HUES6 (cell line): ENCODE data around the gene RRAS2.

ENCODE experiments used
- H3K27ac ChIP-seq: 2 replicates; pipeline ENCODE4 v1.7.0; 2013; ENCODE audit warnings: low read depth, mild to moderate bottlenecking, low read length, inconsistent platforms
- H3K27me3 ChIP-seq: 2 replicates; pipeline ENCODE4 v1.6.1; 2013; ENCODE audit warnings: low read length; ENCODE audit not compliant: control insufficient read depth, insufficient read depth
- H3K36me3 ChIP-seq: 2 replicates; pipeline ENCODE4 v1.6.1; 2013; ENCODE audit warnings: low read length; ENCODE audit not compliant: control insufficient read depth, insufficient read depth
- H3K4me1 ChIP-seq: 2 replicates; pipeline ENCODE4 v1.6.1; 2013; ENCODE audit warnings: low read length; ENCODE audit not compliant: control insufficient read depth, insufficient read depth
- H3K4me3 ChIP-seq: 2 replicates; pipeline ENCODE4 v1.5.1; 2013; ENCODE audit warnings: low read depth, low read length
- H3K9ac ChIP-seq: one replicate; pipeline ENCODE4 v1.6.1; 2013; ENCODE audit warnings: mild to moderate bottlenecking, low read length
- H3K9me3 ChIP-seq: 2 replicates; pipeline ENCODE4 v1.6.1; 2013; ENCODE audit warnings: low read depth, low read length; ENCODE audit not compliant: control insufficient read depth, insufficient read depth

The RRAS2 gene

DNA sequence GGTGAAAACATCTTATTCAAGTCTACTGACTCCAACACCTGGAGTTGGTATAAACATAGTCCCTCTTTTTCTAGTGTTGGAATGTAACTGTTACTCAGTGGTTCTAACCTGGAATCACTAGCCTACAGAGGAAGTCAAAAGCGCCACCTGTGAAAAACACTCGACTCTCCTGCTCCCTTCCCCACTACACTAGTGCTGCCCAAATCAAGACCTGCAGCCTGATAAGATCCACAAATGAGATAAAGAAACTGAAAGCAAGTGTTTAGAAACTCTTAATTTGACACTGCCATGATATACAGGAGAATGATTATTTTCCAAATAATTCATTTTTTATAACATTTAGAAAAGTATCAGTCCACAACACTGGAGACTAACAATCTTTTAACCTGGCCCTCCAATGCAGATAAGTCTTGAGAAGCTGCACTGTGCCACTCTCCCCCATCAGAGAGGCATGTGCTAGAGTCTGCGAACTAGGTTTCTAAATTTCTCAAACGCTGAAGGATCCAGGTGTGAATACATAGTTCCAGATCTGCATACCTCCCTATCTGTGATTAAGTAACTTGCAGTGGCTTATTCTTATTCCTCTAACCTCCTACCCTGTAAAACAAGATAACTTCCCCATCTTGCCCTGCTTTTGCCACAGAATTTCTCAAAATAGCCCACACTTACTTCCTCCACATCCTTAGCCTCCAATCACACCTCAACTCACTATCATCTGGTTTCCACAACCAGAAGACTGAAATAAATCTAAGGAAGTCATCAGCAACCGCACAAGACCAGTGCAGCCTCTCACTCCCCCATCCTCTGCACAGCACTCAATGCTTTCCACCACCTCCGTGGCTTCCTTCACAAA lies 88.1 kb downstream of the RRAS2 start:
- no peak overlapping the region for H3K4me3 ChIP-seq

DNA sequence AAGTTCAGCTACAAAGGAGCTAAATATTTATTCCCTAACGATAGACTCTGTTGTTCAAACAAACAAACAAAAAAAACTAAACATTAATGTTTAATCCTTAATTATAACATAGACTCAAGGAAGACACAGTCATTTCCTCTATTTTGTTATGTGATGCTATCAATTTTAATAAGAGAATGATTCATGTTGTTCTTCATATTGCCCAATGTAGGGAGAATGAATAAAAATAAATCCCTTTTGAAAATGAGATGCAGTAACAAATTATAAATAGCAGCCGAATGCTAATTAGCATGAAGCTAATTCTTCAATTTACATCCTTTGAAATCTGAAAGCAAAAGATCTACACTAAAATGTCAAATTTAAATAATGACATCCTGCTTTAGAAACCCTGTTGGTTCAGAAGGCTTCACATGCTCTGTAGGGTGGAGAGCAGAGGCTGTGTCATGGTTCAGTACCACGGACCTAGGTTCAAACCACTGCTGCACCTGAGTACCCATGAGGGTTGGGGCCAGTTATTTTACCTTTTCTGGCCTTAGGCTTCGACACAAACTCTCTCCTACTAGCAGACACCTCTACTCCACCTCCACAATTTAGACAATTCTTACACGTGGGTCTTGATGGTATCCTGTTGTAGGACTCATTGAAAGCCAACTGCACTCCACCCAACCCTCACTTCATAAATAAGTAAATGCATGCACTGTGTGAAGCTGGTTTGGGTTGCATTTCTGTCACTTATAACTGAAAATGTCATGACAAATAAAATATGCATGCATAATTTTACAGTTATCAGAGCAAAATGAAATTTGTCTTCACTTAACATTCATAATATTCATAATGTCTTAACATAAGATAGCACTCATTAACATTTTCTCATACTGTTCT lies 89.0 kb downstream of the RRAS2 start:
- Histone ChIP-seq H3K36me3 (peaks cover 54% of the 10 kb centered on the region), H3K27ac (no peak overlapping the region), H3K9me3 (peaks cover 8% of the 10 kb centered on the region; the same call in 1 of the 2 replicates), H3K4me1 (no peaks in the 10 kb centered on the region), H3K4me3 (no peak overlapping the region), H3K27me3 (no peaks in the 10 kb centered on the region), H3K9ac (no peak overlapping the region)

More for the DNA sequence above, 88.1 kb downstream of the RRAS2 start:
- no peaks in the 10 kb centered on the region for H3K27me3 ChIP-seq
- peaks cover 47% of the 10 kb centered on the region for H3K36me3 ChIP-seq
- H3K4me1 ChIP-seq = 0 out of 2 replicates have a peak, but pooled peaks cover 8% of the 10 kb centered on the region
- H3K9ac ChIP-seq = no peak overlapping the region
- H3K27ac ChIP-seq = no peak overlapping the region
- 0 out of 2 replicates have a peak, but pooled peaks cover under 1% of the 10 kb centered on the region for H3K9me3 ChIP-seq

DNA sequence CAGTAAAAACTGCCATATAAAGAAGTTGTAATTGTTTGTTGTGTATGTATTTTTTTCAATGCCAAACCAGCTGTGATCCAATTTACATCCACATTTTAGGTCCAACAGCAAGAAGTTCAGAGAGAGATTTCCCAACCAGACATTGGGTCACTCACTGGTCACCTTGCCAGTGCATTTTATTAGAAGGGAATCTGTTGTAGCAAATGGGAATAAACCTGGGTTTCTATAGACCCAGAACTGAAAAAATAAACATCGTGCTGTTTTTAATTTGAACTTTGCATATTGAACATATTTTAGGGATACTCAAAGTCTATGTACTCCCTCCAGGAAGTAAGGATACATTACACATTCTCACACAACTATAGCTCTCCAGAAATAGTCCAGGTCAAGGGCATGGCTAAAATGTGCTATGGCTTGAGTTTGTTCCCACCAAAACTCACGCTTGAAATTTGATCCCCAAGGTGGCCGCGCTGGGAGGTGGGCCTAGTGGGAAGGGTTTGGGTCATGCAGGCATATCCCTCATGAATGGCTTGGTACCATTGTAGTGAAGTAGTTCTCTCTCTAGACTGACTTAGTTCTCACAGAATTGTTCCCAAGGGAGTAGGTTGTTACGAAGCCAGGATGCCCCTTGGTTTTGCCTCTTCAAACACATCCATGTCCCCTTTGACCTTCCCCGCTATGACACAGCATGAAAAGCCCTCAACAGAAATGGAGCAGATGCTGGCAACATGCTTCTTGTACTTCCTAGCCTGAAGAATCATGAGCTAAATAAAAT lies 90.9 kb downstream of the RRAS2 start:
- Histone ChIP-seq H3K9me3 (peaks cover 13% of the 10 kb centered on the region), H3K4me3 (no peak overlapping the region), H3K9ac (no peak overlapping the region), H3K4me1 (no peaks in the 10 kb centered on the region), H3K36me3 (peaks cover 50% of the 10 kb centered on the region), H3K27ac (no peak overlapping the region), H3K27me3 (no peaks in the 10 kb centered on the region)

DNA sequence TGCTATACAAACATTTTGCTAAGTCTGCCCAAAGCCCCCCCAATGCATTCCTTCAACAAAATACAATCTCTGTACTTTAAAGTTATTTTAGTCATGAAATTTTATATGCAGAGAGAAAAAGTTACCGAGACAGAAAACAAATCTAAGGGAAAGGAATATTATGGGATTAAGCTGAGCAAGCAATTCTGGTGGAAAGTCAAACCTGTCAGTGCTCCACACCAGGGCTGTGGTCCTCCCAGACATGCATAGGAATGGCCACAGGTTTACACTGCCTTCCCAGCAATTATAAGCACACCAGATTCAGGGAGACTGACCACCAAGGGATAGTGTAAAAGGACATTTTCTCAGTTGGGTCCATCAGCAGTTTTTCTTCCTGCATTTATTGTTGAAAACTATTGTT lies 92.4 kb downstream of the RRAS2 start:
- peaks cover 42% of the 10 kb centered on the region for H3K36me3 ChIP-seq
- no peaks in the 10 kb centered on the region for H3K4me1 ChIP-seq
- peaks cover 13% of the 10 kb centered on the region for H3K9me3 ChIP-seq
- H3K27me3 ChIP-seq = no peaks in the 10 kb centered on the region
- H3K4me3 ChIP-seq = no peak overlapping the region
- H3K9ac ChIP-seq = no peak overlapping the region
- H3K27ac ChIP-seq = no peak overlapping the region

DNA sequence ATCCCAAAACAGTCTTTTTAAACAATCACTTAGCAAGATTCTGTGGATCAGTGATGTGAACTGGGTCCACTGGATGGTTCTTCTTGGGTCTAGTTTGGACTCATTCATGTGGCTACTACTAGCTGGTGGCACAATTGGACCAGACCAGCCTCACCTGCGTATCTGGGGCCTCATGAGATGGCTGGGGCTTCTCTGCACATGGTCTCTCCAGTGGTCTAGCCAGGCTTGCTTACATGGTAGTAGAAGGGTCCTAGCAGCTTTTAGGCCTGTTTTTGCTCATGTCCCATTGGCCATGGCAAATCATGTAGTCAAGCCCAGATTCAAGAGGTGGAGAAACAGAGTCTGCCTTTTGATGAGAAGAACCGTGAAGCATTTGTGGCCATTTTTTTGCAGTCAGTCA lies 94.0 kb downstream of the RRAS2 start:
- H3K9me3 ChIP-seq = peaks cover 13% of the 10 kb centered on the region

DNA sequence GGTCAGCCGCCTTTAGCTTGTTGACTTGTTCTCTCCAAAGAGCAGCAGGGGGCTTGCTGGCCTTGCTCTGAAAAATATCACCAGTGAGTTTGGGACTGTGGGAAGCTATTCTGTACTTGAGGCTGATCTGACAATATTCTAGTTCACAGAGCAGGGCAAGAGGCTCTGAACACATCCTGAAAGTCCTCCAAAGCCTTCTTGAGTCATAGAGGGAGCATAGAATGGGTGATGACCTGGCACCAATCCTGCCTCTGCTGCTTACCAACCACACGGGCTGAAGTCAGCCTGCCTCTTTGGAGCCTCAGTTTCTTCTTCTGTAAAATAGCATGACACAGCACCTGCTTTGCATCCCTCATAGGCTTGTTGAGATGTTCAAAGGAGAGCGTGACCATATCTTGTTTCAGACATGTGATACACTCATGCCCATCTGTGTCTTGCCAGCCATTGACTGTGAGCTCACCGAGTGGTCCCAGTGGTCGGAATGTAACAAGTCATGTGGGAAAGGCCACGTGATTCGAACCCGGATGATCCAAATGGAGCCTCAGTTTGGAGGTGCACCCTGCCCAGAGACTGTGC lies 96.6 kb downstream of the RRAS2 start:
- H3K27ac ChIP-seq = no peak overlapping the region

More for the DNA sequence above, 94.0 kb downstream of the RRAS2 start:
- Histone ChIP-seq H3K4me3 (no peak overlapping the region), H3K36me3 (peaks cover 26% of the 10 kb centered on the region), H3K9ac (no peak overlapping the region), H3K4me1 (no peaks in the 10 kb centered on the region), H3K27ac (no peak overlapping the region), H3K27me3 (no peaks in the 10 kb centered on the region)

DNA sequence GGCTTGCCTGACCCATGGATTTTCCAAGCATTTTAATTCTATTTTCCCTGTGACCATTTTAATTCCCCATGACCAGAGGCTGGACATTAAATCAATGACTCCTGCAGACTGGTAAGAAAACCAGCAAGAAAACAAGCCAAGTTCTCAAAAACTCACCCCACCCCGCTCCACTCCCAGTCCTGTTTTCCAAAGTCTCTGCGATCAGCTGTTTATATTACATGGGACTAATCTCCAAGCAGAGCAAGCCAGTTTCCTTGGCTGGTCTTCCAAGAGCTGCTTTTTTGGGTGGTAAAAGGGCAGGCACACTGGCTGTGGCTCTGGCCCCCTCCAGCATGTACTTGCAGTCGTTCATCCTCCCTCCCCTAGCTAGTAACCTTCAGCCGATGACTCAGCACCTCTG lies 97.9 kb downstream of the RRAS2 start:
- Histone ChIP-seq H3K27ac (no peak overlapping the region), H3K4me1 (no peaks in the 10 kb centered on the region; the same call in 1 of the 2 replicates), H3K36me3 (peaks cover 15% of the 10 kb centered on the region), H3K4me3 (no peak overlapping the region), H3K9me3 (peaks cover 13% of the 10 kb centered on the region), H3K9ac (no peak overlapping the region), H3K27me3 (no peaks in the 10 kb centered on the region)

More for the DNA sequence above, 96.6 kb downstream of the RRAS2 start:
- H3K9me3 ChIP-seq = peaks cover 13% of the 10 kb centered on the region
- H3K27me3 ChIP-seq = no peaks in the 10 kb centered on the region
- H3K36me3 ChIP-seq = peaks cover 15% of the 10 kb centered on the region
- no peak overlapping the region for H3K4me3 ChIP-seq
- no peaks in the 10 kb centered on the region; the same call in 1 of the 2 replicates for H3K4me1 ChIP-seq
- H3K9ac ChIP-seq = no peak overlapping the region

DNA sequence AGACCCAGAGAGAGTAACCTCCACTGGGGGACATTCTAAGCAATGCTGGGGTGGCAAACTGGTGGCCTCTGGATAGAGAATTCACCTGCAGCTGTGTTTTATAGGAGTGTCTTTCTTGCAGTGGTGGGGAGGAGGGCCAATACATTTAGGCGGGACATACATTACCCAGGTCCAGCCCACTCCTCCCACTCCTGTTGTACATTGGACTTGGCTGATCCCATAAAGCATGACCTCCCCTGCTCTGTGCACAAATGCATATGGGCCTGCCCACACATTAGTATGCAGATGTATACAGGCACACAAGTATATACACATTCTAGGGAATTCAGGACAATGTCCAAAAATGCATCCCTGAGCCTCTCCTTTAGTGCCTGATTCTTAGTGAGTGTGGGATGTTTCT lies 99.1 kb downstream of the RRAS2 start:
- H3K4me1 ChIP-seq = no peaks in the 10 kb centered on the region; the same call in 1 of the 2 replicates
- H3K36me3 ChIP-seq = peaks cover 3% of the 10 kb centered on the region; the same call in 1 of the 2 replicates
- no peak overlapping the region for H3K4me3 ChIP-seq
- no peak overlapping the region for H3K9ac ChIP-seq
- H3K27ac ChIP-seq = no peak overlapping the region
- H3K27me3 ChIP-seq = no peaks in the 10 kb centered on the region
- peaks cover 4% of the 10 kb centered on the region; the same call in 1 of the 2 replicates for H3K9me3 ChIP-seq

DNA sequence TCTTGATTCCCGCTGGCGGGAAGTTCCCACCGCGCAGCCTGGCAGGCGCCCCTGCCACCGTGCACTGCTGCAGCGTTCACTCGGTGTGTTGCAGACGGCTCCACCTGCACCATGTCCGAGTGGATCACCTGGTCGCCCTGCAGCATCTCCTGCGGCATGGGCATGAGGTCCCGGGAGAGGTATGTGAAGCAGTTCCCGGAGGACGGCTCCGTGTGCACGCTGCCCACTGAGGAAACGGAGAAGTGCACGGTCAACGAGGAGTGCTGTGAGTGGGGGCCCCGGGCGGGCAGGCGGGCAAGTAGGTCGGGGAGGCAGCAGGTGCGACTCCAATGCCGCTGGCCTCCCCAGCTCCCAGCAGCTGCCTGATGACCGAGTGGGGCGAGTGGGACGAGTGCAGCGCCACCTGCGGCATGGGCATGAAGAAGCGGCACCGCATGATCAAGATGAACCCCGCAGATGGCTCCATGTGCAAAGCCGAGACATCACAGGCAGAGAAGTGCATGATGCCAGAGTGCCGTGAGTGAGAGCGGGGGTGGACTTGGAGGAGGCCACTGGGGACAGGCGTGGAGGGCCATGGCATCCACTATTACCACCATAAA lies 99.7 kb downstream of the RRAS2 start:
- Histone ChIP-seq H3K9me3 (peaks cover 3% of the 10 kb centered on the region; the same call in 1 of the 2 replicates), H3K27ac (no peak overlapping the region), H3K9ac (no peak overlapping the region), H3K36me3 (no peaks in the 10 kb centered on the region), H3K4me3 (no peak overlapping the region), H3K27me3 (no peaks in the 10 kb centered on the region), H3K4me1 (no peaks in the 10 kb centered on the region; the same call in 1 of the 2 replicates)
